NCI-H69 (cell line): Measurements from ENCODE around the gene VEGFA.

Source experiments
- DNase-seq: peaks from one replicate; lab custom pipeline; 2025; lab: John Stamatoyannopoulos, UW

Gene VEGFA

GRCh38 chr6:43769526-43770371 is at the start of gene VEGFA:
TSS of gene VEGFA (plus strand) at chr6:43770211.
- peak; percentile 93 for DNase-seq

GRCh38 chr6:43720999-43721398 is 49.0 kb upstream of the VEGFA start:
- DNase-seq, result no peak

GRCh38 chr6:43722920-43723545 is 47.0 kb upstream of the VEGFA start:
- DNase-seq, result no peak

DNA sequence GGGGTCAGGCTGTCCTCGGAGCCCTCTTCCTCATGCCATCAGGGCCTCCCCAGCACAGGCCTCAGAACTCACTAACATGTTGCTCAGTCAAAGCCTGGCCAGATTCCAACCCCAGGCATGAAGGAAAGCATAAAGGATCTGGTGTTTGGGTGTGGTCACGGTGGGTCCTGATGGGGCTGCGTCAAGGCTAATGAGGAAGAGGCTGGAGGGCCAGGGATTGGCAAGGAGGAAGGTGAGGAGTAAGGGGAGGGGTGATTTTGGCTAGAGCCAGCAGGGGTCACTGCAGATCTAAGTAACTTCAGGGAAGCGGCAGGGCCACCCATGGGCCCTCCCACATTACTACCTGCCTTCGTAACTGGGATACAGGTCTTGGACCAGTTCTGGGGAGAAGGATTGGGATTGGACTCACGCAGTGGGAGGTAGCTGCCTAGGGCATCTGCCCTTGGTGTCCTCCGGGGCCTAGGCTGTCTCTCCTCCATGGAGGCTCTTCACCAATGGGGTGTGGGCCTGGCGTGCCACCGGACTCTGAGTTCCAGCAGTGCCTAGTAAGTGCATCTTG is 46.2 kb upstream of the VEGFA start:
- peak; percentile 78 for DNase-seq

GRCh38 chr6:43724354-43724753 is 45.7 kb upstream of the VEGFA start:
- DNase-seq, result no peak

DNA sequence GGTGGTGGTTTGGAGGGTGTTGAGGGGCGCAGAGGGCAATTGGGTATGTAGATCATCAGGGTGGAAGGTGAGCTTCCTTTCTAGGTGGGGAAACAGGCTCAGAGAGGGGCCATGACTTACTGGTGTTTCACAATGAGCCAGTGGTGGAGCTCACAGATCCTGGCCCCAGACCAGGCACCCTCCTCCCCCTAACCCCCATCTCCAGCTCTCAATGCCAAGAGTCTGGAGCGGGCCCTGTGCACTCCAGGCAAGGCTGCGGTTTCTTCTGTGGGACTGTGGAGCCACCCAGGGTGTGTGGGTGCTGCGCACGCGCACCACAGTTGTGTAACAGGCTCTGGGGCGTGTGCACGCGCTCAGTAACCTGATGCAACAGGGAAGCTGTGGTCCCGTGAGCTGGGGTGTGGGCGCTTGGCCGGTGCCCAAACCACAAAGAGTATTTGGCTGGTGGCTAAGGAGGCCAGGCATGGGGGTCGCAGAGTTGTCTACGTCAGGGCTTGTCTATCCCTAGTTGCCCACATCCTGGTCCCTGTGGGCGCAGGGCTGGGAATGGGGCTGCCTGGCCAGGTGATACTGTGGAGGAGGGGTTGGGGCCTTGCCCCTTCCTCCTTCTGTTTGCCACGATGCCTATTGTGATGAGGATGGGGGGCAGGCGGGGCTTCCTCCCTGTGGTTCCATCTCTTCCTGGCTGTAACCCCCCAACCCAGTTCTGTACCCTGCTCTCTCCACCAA is 44.9 kb upstream of the VEGFA start:
- peak; percentile 26 for DNase-seq

- no peak for DNase-seq
Measured at GRCh38 chr6:43725643-43726580, 44.1 kb upstream of the VEGFA start.

DNA sequence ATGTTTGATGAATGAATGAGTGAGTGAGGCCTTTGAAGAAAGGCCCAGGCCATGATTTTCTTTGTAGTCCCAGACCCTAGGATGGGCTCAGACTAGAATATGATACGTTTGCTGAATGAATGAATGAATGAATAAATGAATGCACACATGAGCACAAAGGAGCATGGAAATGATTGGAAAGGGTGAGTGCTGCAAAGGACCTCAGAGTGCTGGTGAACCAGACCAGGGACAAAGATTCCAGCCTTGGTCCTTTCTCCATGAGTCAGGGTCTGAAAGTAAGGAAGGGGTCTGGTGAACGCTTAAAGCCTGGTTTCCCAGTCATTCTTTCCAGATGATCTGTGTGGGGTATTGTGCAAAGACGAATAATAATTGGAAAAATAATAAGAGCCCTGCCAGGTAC is 42.4 kb upstream of the VEGFA start:
- no peak for DNase-seq

DNA sequence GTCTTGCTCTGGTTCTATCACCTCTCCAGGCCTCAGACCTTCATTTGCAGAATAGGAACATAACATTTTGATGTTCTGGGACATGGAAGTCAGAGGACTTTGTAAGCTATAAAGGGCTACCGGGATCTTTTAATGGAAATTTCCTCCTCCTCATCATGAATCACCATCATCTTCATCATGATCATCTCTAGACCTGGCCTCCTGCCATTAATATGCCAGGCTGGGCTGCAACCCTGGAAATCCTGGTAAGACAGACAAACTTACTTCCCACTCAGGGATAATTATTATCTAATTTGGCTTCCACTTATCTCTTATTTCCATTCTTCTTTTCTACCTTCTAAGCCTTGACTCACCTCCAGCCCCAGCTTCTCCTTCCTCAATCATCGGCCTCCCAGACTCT is 41.4 kb upstream of the VEGFA start:
- no peak for DNase-seq

DNA sequence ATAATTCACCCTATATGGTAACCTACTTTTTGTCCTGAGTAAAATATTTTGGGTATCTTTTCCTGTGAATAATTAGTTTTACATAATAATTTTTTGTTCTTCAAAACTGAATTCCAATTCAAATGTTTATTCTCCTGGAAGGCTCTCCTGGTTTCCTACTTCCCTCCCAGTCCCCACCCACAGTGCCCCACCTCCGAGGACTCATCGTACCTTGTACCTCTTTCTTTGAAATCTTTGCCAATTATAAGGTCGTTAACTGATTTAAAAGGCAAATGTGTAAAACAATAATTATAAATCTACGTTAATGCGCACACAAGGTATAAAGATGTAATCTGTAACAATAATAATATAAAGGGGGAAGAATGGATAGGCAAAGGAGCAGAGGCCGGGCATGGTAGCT is 40.5 kb upstream of the VEGFA start:
- DNase-seq, result no peak

DNA sequence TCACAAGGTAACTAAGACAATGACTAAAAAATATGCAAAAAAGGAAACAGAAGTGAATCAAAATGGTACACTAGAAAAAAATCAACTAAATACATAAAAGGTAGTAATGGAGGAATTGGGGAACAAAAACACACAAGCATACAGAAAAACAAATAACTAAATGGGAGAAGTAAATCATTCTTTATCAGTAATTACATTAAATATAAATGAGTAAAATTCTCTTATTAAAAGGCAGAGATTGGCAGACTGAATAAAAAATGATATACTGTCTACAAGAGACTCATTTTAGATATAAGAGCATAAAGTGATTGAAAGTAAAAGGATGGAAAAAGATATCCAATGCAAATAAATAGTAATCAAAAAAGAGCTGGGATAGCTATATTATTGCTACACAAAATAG is 39.4 kb upstream of the VEGFA start:
- DNase-seq, result no peak

DNA sequence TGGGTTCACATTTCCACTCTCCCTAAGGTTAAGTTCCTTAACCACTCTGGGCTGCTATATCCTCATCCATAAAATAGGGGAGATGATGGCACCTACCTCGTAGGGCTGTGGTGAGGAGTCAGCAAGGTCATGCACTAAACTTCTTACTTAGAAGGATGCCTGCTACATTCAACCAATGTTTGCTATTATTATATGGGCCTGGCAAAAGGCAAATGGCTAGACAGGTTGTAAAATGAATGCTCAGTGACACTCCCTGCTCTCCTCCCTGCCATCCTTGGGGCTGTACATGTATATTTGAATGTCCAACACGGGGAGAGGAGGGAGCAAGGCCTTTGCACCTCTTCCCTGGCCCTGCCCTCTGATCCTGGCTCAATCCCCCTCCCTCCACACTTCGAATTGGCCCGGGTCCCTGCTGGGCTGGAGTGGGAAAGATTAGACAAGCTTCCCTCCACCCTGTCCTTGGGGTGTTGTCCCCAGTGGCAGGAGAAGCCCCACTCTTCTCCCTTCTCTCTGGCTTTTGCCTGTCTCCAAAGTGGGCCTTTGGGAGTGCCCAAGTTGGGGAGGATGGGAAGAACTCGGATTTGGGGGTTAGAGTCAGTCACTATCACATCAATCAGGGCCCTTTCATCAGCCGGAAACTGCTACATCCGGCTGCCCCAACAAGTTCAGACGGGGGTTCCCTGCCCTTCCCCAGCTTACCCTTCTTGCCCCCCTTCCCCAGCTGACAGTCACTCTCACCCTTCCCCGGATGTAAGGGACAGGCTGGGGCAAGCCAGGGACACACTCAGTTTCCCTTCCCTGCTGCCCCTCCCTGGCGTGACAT is 36.3 kb upstream of the VEGFA start:
- no peak for DNase-seq

- no peak for DNase-seq
Measured at GRCh38 chr6:43734294-43734665, 35.7 kb upstream of the VEGFA start.

DNA sequence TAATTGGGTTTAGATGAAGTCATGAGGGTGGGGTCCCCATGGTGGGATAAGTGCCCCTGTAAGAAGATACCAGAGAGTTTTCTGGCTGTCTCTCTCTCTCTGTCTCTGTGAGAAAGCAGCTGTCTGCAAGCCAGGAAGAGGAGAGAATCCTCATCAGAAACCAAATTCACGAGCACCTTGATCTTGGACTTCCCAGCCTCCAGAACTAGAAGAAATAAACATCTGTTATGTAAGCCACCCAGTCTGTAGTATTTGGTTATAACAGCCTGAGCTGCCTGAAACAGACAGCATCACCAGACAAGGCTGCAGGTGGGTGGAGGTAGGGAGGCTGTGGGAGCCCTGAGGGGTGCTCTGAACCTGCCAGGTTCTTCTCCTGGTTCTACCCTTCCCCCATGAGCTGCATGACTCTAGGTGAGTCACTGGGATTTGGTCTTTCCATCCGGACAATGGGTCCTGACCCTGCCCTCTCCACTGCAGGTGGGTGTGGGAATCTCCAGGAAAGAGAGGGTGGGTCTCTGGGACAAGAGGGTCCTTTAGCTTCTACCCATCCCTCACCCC is 34.3 kb upstream of the VEGFA start:
- DNase-seq, result no peak

DNA sequence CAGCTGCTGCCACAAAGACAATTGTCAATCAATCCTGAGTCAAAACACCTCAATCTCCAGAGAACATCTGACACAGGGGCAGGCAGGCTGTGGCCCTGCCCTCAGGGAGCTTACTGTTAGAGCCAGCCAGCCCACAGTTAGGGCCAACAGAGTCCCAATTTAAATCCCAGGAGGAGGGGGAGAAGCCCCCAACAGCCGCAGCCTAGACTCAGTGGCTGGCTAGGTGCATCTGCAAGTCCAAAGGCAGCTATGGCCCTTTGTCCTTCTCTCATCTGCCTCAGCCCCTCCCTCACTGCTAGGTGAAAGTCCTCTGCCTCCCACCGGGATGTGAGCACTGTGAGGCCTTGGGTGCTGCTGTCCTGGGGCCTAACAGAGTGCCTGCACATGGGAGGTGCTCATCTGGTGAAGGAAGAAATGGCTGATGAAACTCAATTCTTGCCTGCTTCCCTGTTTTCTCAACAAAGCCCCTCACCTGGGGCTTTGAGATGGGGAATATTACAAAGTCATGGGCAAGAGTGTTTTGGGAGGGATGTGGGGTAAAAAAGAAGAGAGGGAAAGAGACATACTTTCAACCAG is 33.7 kb upstream of the VEGFA start:
- no peak for DNase-seq

DNA sequence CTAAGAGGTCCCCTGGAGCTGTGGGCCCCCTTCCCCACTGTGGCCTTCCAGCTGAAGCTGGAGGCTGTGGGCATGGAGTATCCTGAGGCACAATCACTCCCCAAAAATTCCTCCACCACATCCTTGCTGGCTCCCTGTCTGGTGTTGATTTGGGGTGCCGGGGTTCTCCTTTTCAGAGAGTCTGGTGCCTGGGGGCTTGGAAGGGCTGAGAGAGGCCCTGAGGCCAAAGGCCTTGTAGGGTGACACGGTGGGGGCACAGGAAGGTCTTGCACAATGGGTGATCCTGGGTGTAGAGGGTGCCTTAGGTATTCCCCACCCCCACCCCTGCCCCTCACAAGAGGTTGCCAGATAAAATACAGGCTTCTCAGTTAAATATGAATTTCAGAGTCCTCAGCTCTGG is 33.2 kb upstream of the VEGFA start:
- no peak for DNase-seq

DNA sequence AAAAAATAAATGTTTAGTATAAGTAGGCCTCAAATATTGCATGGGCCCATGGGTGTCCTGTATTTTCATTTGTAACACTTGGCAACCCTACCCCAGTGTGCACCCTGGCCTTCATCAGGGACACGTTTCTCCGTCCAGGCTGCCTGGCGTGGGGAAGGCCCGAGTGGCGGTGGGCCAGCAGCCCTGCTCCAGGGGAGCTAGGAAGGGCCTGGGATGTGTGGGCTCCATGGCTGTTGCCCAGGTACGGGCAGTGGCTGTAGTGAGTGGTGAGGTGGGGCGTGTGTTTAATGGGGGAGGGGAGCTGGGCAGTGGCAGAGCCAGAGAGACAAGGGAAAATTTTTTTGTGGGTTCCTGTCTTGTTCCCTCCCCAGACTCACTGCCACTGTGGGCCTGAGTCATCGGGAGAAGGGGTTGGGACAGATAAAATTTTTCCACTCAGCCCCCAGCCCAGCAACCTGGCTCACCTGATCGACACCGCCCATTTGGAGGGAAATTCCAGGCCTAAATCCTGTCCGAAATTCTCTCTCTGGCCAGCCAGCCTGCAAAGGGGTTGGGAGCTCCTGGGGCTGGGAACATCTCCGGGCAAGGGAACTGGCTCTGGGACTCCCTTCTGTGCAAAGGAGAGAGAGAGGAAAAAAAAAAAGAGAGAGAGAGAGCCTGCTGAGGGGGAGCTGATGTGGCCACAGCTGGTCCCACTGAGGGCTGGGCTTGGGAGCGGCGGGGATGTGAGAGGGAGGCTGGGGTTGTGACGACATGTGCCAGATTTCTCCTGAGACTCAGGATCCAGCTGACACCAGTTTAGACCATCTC is 32.5 kb upstream of the VEGFA start:
- no peak for DNase-seq

DNA sequence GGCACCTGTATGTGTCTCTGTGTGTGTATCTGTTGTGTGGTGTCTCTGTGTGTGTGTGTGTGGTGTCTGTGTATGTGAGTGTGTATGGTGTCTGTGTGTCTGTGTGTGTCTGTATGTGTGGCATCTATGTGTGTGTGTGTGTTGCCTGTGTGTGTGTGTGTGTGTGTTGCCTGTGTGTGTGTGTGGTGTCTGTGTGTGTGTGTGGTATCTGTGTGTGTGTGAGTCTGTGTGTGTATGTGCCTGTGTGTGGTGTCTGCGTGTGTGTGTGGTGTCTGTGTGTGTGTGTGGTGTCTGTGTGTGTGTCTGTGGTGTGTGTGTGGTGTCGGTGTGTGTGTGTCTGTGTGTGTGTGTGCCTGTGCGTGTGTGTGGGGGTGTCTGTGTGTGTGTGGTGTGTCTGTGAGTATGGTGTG is 31.7 kb upstream of the VEGFA start:
- DNase-seq, result no peak
